OCI-LY3 (cell line): ENCODE data around the gene TK1.
A peak's percentile ranks its signal among the peaks of the same experiment; 100 is the strongest.

ENCODE experiments used
- H2AFZ ChIP-seq: fragments of 200-600, 300-600 bp; shearing (Covaris generic); 2 replicates; pipeline ENCODE4 v1.6.0; 2014; ENCODE audit warnings: antibody characterized with exemption, low read depth, low read length
- H3K27ac ChIP-seq: fragments of 200-600, 300-600 bp; sonication (generic); 2 replicates; pipeline ENCODE4 v1.5.1; 2014; ENCODE audit warnings: mild to moderate bottlenecking, low read length, moderate library complexity, mixed read lengths
- H3K27me3 ChIP-seq: fragments of 200-600, 300-600 bp; sonication (generic); 2 replicates; pipeline ENCODE4 v1.6.1; 2014; ENCODE audit warnings: low read depth, low read length, mixed read lengths
- H3K36me3 ChIP-seq: fragments of 200-600, 300-600 bp; sonication (generic); replicated peaks from 2 replicates; pipeline ENCODE3; 2014; ENCODE audit warnings: low read depth, low read length, mixed read lengths
- H3K4me1 ChIP-seq: fragments of 300-600, 200-600 bp; sonication (generic); 2 replicates; pipeline ENCODE4 v1.6.1; 2014; ENCODE audit warnings: low read length, mixed read lengths
- H3K4me2 ChIP-seq: fragments of 200-600, 300-600 bp; sonication (generic); 2 replicates; pipeline ENCODE4 v1.6.1; 2014; ENCODE audit warnings: low read length, mixed read lengths
- H3K4me3 ChIP-seq: fragments of 300-600, 200-600 bp; sonication (generic); 2 replicates; pipeline ENCODE4 v1.5.1; 2014; ENCODE audit warnings: antibody characterized with exemption, mild to moderate bottlenecking, low read length, moderate library complexity
- H3K79me2 ChIP-seq: fragments of 300-600, 200-600 bp; shearing (Covaris generic); 2 replicates; pipeline ENCODE4 v1.6.1; 2014; ENCODE audit warnings: mild to moderate bottlenecking, low read length, mixed read lengths
- H3K9ac ChIP-seq: fragments of 300-600, 200-600 bp; shearing (Covaris generic); 2 replicates; pipeline ENCODE4 v1.6.0; 2014; ENCODE audit warnings: mild to moderate bottlenecking, low read length, moderate library complexity
- H3K9me3 ChIP-seq: fragments of 200-600, 300-600 bp; shearing (Covaris generic); 2 replicates; pipeline ENCODE4 v1.6.1; 2014; ENCODE audit warnings: low read length, mixed read lengths; ENCODE audit not compliant: insufficient read depth
- H4K20me1 ChIP-seq: fragments of 200-600, 300-600 bp; sonication (generic); 2 replicates; pipeline ENCODE4 v1.6.1; 2016; ENCODE audit warnings: low read length, mixed read lengths; ENCODE audit not compliant: insufficient read depth
- CTCF ChIP-seq: fragments of 200-600, 300-600 bp; sonication (generic); IDR thresholded peaks from 2 replicates; pipeline ENCODE4 v1.5.1; 2014; ENCODE audit warnings: antibody characterized with exemption, low read length, low read depth
- EZH2phosphoT487 ChIP-seq: fragments of 200-600 bp; shearing (Covaris generic); IDR thresholded peaks from 2 replicates; pipeline ENCODE4 v1.6.1; 2018; ENCODE audit warnings: antibody characterized with exemption, mixed run types, low read depth

Gene TK1

DNA sequence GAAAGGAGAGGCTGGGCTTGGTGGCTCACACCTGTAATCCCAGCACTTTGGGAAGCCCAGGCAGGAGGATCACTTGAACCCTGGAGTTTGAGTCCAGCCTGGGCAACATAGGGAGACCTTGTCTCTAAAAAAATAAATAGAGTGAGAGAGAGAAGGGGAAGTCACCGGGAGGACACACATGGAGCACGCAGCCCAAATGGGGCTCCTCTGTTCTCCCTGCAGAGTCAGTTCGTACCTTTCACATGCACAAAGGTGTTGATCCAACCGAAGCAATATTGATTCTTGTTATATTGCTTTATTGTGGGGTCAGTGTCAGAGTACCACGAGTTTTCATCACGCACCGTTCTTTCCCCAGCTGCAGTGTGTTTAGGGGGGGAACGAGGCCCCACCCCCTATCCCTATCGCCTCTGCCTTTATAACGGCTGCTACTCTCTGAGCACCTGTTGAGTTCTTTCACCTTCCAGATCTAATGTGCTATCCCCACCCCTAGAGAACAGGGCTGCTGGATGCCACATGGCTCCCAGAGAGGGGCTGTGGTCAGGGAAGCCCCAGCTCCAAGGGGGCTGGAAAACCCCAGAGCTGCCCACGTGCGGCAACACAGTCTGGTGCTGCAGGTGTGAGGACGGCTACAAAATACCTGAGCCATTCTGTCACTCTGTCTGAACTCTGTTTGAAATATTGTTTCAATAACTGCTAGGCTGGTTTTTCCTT lies 43.6 kb upstream of the TK1 start:
- H3K4me2 ChIP-seq = peak overlapping the region; percentile 15; the same call in 1 of the 2 replicates
- peaks cover 18% of the 10 kb centered on the region for H3K4me1 ChIP-seq
- no peak overlapping the region for H2AFZ ChIP-seq
- no peaks in the 10 kb centered on the region for H3K79me2 ChIP-seq
- H3K27me3 ChIP-seq = peaks cover 7% of the 10 kb centered on the region; the same call in 1 of the 2 replicates
- no peaks in the 10 kb centered on the region for H3K9me3 ChIP-seq
- no peaks in the 10 kb centered on the region for H4K20me1 ChIP-seq
- H3K36me3 ChIP-seq = peaks cover 2% of the 10 kb centered on the region
- no peak overlapping the region for H3K27ac ChIP-seq
- TF ChIP-seq EZH2phosphoT487 = no peak
- TF ChIP-seq CTCF = no peak
- no peak overlapping the region for H3K4me3 ChIP-seq
- H3K9ac ChIP-seq = no peak overlapping the region

- no peak overlapping the region for H3K4me2 ChIP-seq
- no peaks in the 10 kb centered on the region for H3K79me2 ChIP-seq
- H3K4me1 ChIP-seq = peaks cover 18% of the 10 kb centered on the region
- H4K20me1 ChIP-seq = no peaks in the 10 kb centered on the region
- no peak overlapping the region for H3K27ac ChIP-seq
- H3K4me3 ChIP-seq = no peak overlapping the region
- TF ChIP-seq EZH2phosphoT487 = no peak
- no peak for TF ChIP-seq CTCF
- H3K9me3 ChIP-seq = no peaks in the 10 kb centered on the region
- peaks cover 23% of the 10 kb centered on the region for H3K36me3 ChIP-seq
- H3K9ac ChIP-seq = no peak overlapping the region
- H2AFZ ChIP-seq = no peak overlapping the region
- peaks cover 7% of the 10 kb centered on the region; the same call in 1 of the 2 replicates for H3K27me3 ChIP-seq
These were observed 41.3 kb upstream of the TK1 start for GRCh38 chr17:78228176-78228575.

GRCh38 chr17:78227455-78227916 lies 40.6 kb upstream of the TK1 start:
- peaks cover 7% of the 10 kb centered on the region; the same call in 1 of the 2 replicates for H3K27me3 ChIP-seq
- no peak overlapping the region for H3K9ac ChIP-seq
- peaks cover 28% of the 10 kb centered on the region for H3K36me3 ChIP-seq
- H2AFZ ChIP-seq = no peak overlapping the region
- H3K4me2 ChIP-seq = peak overlapping the region; percentile 52
- no peak overlapping the region for H3K27ac ChIP-seq
- no peaks in the 10 kb centered on the region for H4K20me1 ChIP-seq
- H3K79me2 ChIP-seq = no peaks in the 10 kb centered on the region
- no peak for TF ChIP-seq CTCF
- no peak for TF ChIP-seq EZH2phosphoT487
- H3K4me3 ChIP-seq = no peak overlapping the region
- peaks cover 18% of the 10 kb centered on the region for H3K4me1 ChIP-seq
- H3K9me3 ChIP-seq = no peaks in the 10 kb centered on the region

DNA sequence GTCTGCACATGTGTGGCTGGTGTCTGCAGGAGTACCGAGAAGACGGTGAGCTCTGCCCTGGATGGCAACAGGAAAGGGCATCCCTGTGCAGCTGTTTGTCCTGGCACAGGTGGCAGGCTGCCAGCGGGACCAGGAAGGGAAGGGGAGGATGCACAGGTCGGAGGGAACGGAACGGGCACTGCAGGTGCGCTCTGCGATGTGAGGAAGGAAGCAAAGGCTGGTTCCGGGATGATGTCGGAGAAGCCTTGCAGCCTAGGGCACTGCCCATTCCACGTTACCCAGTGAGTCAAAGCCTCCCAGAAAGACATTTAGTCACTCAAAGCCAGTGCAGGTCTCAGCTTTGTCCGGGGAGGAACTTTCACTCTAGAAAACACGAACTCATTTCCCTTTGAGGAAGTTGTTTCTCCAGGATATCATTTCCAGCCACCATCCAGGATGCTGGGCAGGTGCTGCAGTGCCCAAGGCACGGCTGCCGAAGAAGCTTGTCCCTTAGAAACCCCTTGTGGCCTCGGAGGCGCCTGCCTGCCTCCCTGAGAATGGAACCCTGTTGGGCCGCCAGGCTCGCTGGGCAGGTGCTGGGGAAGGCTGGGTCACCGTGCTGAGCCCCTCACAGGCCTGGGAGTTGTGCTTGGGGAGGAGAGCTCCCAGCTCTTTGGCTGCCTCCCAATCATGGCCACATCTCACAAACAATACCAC lies 40.1 kb upstream of the TK1 start:
- H3K9me3 ChIP-seq = no peaks in the 10 kb centered on the region
- H3K36me3 ChIP-seq = peaks cover 28% of the 10 kb centered on the region
- no peak overlapping the region for H3K9ac ChIP-seq
- TF ChIP-seq EZH2phosphoT487 (no peak), CTCF (no peak)
- peak overlapping the region; percentile 52 for H3K4me2 ChIP-seq
- peaks cover 7% of the 10 kb centered on the region; the same call in 1 of the 2 replicates for H3K27me3 ChIP-seq
- H3K4me3 ChIP-seq = no peak overlapping the region; the same call in 1 of the 2 replicates
- H4K20me1 ChIP-seq = no peaks in the 10 kb centered on the region
- H2AFZ ChIP-seq = no peak overlapping the region
- no peaks in the 10 kb centered on the region for H3K79me2 ChIP-seq
- H3K27ac ChIP-seq = no peak overlapping the region
- H3K4me1 ChIP-seq = peaks cover 18% of the 10 kb centered on the region
